H7 (cell line): ENCODE data around the gene AGAP1. TPM values are rescaled to one million over a fixed set of nuclear protein-coding genes. Genes with fewer than 3 reads are reported as not detected.

ENCODE experiments used
- DNase-seq: peaks from one replicate; pipeline ENCODE4 v3.0.0; 2012
- H3K27me3 ChIP-seq: 2 replicates; pipeline ENCODE4 v1.6.0; 2011; ENCODE audit warnings: mild to moderate bottlenecking, low read length; ENCODE audit not compliant: control insufficient read depth, insufficient read depth
- H3K36me3 ChIP-seq: replicated peaks from 2 replicates; pipeline ENCODE4 v1.5.1; 2011; ENCODE audit warnings: low read length; ENCODE audit not compliant: control insufficient read depth, insufficient read depth
- H3K4me3 ChIP-seq: 2 replicates; pipeline ENCODE4 v1.5.1; 2011; ENCODE audit warnings: low read depth, mild to moderate bottlenecking, control low read depth, low read length, moderate library complexity; ENCODE audit not compliant: insufficient read depth
- total RNA-seq: library from RNA; depleted of rRNA; stranded (reverse); fragments of >200 nt; shearing (Covaris generic); gene quantifications from 2 replicates; pipeline ENCODE4 v1.2.3, GENCODE V29; 2014

Gene AGAP1
- total RNA-seq, 1 experiment from 2014 or later = 12.6 TPM

- H3K27me3 ChIP-seq = no peaks in the 10 kb centered on the region
- no peak for DNase-seq
- no peaks in the 10 kb centered on the region for H3K36me3 ChIP-seq
- H3K4me3 ChIP-seq = no peak overlapping the region
These were observed 489.2 kb downstream of the AGAP1 start for GRCh38 chr2:235983016-235983415.

GRCh38 chr2:235984552-235984951 lies 490.7 kb downstream of the AGAP1 start:
- Histone ChIP-seq H3K27me3 (no peaks in the 10 kb centered on the region), H3K36me3 (no peaks in the 10 kb centered on the region), H3K4me3 (no peak overlapping the region)
- no peak for DNase-seq

GRCh38 chr2:235986361-235986760 lies 492.5 kb downstream of the AGAP1 start:
- DNase-seq = no peak
- H3K27me3 ChIP-seq = no peaks in the 10 kb centered on the region

GRCh38 chr2:235988271-235989015 lies 494.6 kb downstream of the AGAP1 start:
- no peaks in the 10 kb centered on the region for H3K27me3 ChIP-seq
- H3K4me3 ChIP-seq = no peak overlapping the region
- no peak for DNase-seq
- no peaks in the 10 kb centered on the region for H3K36me3 ChIP-seq

More at GRCh38 chr2:235986361-235986760, 492.5 kb downstream of the AGAP1 start:
- Histone ChIP-seq H3K36me3 (no peaks in the 10 kb centered on the region), H3K4me3 (no peak overlapping the region)

GRCh38 chr2:235989591-235989990 lies 495.7 kb downstream of the AGAP1 start:
- DNase-seq = no peak
- no peaks in the 10 kb centered on the region for H3K36me3 ChIP-seq
- no peak overlapping the region for H3K4me3 ChIP-seq
- H3K27me3 ChIP-seq = no peaks in the 10 kb centered on the region

GRCh38 chr2:235990344-235990743 lies 496.5 kb downstream of the AGAP1 start:
- H3K27me3 ChIP-seq = no peaks in the 10 kb centered on the region
- DNase-seq = no peak
- H3K36me3 ChIP-seq = no peaks in the 10 kb centered on the region
- H3K4me3 ChIP-seq = no peak overlapping the region

GRCh38 chr2:235992024-235992423 lies 498.2 kb downstream of the AGAP1 start:
- H3K36me3 ChIP-seq = no peaks in the 10 kb centered on the region
- no peak for DNase-seq
- no peaks in the 10 kb centered on the region for H3K27me3 ChIP-seq
- no peak overlapping the region for H3K4me3 ChIP-seq

- no peaks in the 10 kb centered on the region for H3K27me3 ChIP-seq
- DNase-seq = no peak
- no peaks in the 10 kb centered on the region for H3K36me3 ChIP-seq
- no peak overlapping the region for H3K4me3 ChIP-seq
These were observed 502.6 kb downstream of the AGAP1 start for GRCh38 chr2:235996419-235996818.

- no peak for DNase-seq
- Histone ChIP-seq H3K36me3 (no peaks in the 10 kb centered on the region), H3K4me3 (no peak overlapping the region), H3K27me3 (no peaks in the 10 kb centered on the region)
These were observed 505.2 kb downstream of the AGAP1 start for GRCh38 chr2:235999011-235999410.

- Histone ChIP-seq H3K4me3 (no peak overlapping the region), H3K36me3 (no peaks in the 10 kb centered on the region), H3K27me3 (no peaks in the 10 kb centered on the region)
- no peak for DNase-seq
These were observed 507.5 kb downstream of the AGAP1 start for GRCh38 chr2:236001166-236001828.

- Histone ChIP-seq H3K36me3 (no peaks in the 10 kb centered on the region), H3K27me3 (no peaks in the 10 kb centered on the region), H3K4me3 (no peak overlapping the region)
- DNase-seq = no peak
These were observed 508.0 kb downstream of the AGAP1 start for GRCh38 chr2:236001854-236002253.

- no peak for DNase-seq
- no peak overlapping the region for H3K4me3 ChIP-seq
- no peaks in the 10 kb centered on the region for H3K36me3 ChIP-seq
- no peaks in the 10 kb centered on the region for H3K27me3 ChIP-seq
These were observed 514.2 kb downstream of the AGAP1 start for GRCh38 chr2:236008006-236008405.

GRCh38 chr2:236008857-236009256 lies 515.0 kb downstream of the AGAP1 start:
- DNase-seq = no peak
- Histone ChIP-seq H3K27me3 (no peaks in the 10 kb centered on the region), H3K36me3 (no peaks in the 10 kb centered on the region), H3K4me3 (no peak overlapping the region)

- Histone ChIP-seq H3K27me3 (no peaks in the 10 kb centered on the region), H3K4me3 (no peak overlapping the region), H3K36me3 (no peaks in the 10 kb centered on the region)
- DNase-seq = no peak
These were observed 517.3 kb downstream of the AGAP1 start for GRCh38 chr2:236010920-236011685.

- no peaks in the 10 kb centered on the region for H3K27me3 ChIP-seq
- no peaks in the 10 kb centered on the region for H3K36me3 ChIP-seq
- DNase-seq = peak; percentile 63
- no peak overlapping the region for H3K4me3 ChIP-seq
These were observed 518.3 kb downstream of the AGAP1 start for GRCh38 chr2:236012155-236012554.
